Lung microvascular endothelial cell (primary cell): ENCODE measurements around the gene MBLAC1. TPM values are rescaled to one million over a fixed set of nuclear protein-coding genes. Genes with fewer than 3 reads are reported as not detected.

Experiments used
- DNase-seq, 2 donors: peaks; one replicate each; pipeline versions ENCODE4 v3.0.0 to v3.0.0-alpha.2; 2010; ENCODE audit warnings: low read depth in 2 of 2
- total RNA-seq: library from RNA; depleted of rRNA; stranded (reverse); fragments of >200 nt; gene quantifications from 2 replicates; pipeline ENCODE4 v1.2.1, GENCODE V29; 2014

Gene MBLAC1
- total RNA-seq, 1 donor from 2014 or later = 2.0 TPM

DNA sequence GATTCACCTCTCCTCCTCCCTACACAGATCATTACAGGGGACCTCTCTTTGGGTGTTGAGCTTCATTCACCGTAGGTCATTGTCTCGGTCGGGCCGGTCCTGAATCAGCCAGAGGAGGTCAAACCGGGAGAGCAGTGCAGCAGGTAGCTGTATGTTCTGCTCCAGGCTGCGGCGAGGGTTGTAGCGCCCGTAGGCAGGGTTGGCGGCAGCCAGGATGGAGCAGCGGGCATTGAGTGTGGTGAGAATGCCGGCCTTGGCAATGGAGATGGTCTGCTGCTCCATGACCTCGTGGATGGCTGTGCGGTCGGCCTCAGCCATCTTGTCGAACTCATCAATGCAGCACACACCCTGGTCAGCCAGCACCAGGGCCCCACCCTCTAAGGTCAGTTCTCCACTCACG is 31.1 kb upstream of the MBLAC1 start:
- no peak for DNase-seq

GRCh38 chr7:100098913-100099312 is 27.9 kb upstream of the MBLAC1 start:
- no peak for DNase-seq

DNA sequence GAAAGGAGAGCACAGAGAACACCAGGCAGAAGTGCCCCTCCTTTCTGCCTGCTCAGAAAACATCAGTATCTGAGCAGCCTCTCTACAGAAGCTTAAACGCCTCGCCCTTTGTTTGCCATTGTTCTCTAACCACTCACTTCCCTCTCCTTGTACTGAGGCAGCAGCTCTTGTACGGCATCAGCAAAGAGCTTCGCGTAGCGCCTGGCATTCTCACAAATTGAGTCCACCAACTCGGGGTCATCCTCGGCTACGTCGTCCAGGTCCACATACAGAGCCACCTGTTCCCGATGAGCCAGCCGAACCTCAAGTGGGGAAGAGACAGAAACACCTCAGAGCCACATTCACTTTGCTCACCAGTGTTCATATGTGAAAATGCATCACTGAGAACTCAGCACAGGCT is 27.3 kb upstream of the MBLAC1 start:
- DNase-seq = peak in 1 of 2 donors; percentile 46

DNA sequence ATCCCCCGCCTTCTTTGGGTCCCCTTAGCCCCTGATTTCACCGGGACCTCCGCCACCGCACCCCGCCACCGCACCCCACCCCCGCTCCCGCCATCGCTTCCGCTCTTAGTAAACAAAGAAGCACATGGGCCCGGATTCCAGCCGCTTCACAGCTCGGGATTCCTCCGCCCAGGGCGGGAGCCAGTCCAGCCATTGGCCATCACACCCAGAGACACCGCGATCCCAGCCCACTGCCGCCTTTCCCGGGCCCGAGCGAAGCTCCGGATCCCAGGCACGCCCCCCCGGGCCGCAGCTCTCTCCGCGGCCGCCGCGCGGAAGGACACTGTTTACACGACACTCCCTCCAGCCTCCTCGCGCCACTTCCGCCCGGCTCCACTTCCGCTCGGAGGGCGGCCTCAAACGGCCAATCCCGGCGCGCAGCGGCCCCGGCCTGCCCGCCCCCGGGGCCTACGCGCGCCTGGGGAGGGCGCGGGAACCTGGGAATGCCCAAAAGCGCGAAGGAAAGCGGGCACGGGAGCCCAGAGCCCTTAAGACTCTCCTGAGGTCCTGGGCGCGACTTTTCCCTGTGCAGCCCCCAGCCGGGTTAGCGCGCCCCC is 26.2 kb upstream of the MBLAC1 start:
- DNase-seq = peak; percentile 99

GRCh38 chr7:100101016-100101862 is 25.5 kb upstream of the MBLAC1 start, which contains the start of the genes AP4M1 and MCM7:
TSS of gene AP4M1 (plus strand) at chr7:100101643. CDS start at chr7:100101715, 72 bp downstream.
TSS of gene MCM7 (minus strand) at chr7:100101397. CDS start at chr7:100101294, 103 bp downstream.
- peak; percentile 99 for DNase-seq

GRCh38 chr7:100102950-100103840 is 23.6 kb upstream of the MBLAC1 start:
- peak in 1 of 2 donors; percentile 96 for DNase-seq

DNA sequence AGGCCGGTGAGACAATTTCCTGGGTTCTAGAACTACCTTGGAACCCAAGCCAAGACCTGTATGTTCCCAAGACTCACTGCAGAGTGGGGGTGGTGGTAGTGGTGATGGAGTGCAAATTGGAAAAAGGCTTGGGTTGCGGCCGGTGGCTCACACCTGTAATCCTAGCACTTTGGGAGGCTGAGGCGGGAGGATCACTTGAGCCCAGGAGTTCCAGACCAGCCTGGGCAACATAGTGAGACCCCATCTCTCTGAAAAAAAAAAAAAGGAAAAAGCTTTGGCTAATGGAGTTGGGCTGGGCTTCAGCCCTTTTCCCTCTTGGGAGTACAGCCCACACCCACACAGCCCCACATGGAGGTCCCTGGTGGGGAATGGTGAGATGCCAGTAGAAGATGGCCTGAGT is 21.2 kb upstream of the MBLAC1 start:
- no peak for DNase-seq

DNA sequence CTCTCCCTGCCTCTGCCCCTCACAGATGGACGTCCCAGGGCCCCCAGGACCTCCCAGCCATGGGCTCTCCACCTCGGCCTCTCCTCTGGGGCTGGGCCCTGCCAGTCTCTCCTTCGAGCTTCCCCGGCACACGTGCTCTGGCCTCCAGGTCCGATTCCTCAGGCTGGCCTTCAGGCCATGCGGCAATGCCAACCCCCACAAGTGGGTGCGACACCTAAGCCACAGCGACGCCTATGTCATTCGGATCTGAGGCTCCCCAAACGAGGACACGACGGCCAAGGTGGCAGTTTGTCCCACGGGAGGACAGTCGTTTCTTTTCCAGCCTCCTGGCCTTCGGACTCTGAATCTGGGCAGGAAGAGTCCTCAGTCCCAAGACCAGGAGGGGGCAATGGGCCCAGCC is 20.1 kb upstream of the MBLAC1 start:
- DNase-seq = no peak

DNA sequence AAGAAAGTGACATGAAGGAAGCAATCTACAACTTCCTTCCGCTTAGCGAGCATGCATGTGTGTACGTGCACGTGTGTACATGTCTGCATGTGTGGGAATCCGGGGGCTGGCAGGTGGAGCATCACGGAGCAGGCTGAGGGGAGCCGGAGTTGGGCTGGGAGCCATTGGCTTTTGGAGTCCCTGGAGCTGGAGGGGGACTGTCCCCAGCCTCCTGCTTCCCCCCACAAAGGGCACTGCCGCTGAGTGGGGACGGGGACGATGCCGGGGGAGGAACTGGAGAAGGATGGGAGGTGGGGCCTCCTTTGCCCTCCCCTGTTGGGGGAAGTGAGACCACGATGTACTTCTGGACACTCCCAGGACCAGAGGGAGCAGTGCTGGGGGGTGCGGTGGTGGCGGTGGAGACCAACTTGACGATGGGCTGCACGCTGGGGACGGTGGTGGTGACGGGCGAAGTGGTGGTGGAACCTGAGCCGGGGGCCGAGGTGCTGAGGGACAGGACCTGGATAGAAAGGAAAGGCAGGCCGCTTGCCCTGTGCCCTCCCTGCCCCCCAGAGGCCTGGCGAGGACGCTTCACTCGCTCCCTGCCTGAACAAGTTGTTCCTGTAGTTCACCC is 19.5 kb upstream of the MBLAC1 start:
- no peak for DNase-seq

DNA sequence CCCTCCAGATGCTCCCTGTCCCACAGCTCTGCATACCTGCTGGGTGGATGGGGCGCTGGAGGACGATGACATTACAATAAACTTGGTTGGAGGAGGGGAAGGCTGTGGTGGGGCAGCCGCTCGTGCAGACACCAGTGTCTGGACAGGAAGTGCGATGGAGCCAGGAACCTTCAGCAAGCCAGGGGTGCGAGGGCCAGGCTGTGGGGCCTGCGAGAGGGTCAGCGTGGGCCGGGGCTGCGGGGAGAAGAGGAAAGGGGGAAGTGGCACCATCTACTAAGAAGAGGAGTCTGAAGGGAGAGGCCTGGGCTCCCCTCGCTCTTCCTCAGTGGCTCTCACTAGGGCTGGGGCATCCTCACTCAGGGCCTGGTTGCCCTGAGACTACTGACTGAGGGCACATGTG is 18.9 kb upstream of the MBLAC1 start:
- no peak for DNase-seq

DNA sequence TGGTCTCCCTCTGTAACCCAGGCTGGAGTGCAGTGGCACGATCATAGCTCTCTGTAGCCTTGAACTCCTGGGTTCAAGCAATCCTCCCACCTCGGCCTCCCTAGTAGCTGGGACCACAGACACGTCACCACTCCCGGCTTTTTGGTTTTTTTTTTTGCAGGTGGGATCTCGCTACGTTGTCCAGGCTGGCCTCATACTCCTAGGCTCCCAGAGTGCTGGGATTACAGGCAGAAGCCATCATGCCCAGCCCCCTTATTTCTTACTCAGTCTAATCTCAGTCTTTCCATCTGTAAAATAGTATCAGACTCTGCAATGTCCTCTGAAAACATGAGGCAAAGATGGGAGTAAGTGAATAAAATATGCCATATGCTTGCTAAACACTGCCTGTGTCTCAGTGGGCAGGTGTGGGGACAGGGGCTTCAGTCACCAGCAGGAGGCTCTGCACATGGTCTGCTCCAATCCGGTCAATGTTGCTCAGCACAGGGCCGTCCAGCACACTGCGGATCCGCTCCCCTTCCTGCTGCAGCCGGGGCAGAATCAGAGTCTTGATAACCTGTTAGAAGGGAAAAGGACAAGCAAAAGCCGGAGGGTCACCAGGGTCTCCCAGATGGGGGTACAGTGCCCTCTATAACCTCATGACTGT is 17.1 kb upstream of the MBLAC1 start:
- no peak for DNase-seq

DNA sequence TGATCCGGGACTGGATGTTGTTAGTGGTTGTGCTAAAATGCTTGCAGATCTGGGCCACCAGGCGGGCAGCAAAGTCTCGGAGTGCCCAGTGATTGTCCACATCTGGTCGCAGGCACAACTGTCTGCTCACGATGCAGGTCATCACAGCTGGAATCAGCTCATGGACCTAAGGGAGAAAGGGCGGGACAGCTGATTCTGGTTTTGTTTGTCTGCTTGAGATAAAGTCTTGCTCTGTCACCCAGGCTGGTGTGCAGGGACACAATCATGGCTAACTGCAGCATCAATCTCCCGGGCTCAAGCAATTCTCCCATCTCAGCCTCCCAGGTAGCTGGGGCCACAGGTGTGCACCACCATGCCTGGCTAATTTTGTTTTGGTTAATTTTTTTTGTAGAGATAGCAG is 15.6 kb upstream of the MBLAC1 start:
- no peak for DNase-seq

DNA sequence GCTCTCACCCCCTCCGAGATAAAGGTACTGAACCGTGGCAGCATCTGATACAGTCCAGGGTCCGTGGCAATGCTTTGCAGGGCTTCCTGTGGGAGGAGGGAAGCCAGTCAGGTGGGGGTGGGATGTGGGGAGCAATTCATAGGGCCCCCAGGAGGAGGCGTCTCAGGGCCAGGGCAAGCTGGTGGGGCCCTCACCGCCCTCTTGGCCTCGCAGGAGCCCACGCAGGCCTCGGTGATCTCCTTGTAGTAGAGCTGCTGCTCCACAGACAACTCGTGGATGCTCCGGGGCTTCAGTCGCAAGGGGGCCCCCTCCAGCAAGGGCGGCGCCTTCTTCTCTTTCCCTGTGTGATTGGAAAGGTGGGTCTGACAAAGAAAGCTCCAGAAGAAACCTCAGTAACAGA is 14.9 kb upstream of the MBLAC1 start:
- no peak for DNase-seq

DNA sequence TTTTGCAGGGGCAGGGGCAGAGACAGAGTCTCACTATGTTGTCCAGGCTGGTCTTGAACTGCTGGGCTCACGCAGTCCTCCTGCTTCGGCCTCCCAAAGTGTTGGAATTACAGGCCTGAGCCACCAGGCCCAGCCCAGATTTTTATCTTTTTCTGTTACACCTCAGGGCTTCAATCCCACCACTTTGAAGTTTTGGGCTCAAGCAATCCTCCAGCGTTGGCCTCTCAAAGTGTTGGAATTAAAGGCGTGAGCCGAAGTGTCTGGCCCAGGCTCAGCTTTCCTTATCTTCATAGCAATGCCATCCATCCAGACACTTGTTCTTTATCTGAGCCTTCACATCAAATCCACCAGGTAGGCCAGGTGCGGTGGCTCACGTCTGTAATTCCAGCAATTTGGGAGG is 11.7 kb upstream of the MBLAC1 start:
- DNase-seq = no peak

- no peak for DNase-seq
Measured at GRCh38 chr7:100118388-100119071, 8.2 kb upstream of the MBLAC1 start.

DNA sequence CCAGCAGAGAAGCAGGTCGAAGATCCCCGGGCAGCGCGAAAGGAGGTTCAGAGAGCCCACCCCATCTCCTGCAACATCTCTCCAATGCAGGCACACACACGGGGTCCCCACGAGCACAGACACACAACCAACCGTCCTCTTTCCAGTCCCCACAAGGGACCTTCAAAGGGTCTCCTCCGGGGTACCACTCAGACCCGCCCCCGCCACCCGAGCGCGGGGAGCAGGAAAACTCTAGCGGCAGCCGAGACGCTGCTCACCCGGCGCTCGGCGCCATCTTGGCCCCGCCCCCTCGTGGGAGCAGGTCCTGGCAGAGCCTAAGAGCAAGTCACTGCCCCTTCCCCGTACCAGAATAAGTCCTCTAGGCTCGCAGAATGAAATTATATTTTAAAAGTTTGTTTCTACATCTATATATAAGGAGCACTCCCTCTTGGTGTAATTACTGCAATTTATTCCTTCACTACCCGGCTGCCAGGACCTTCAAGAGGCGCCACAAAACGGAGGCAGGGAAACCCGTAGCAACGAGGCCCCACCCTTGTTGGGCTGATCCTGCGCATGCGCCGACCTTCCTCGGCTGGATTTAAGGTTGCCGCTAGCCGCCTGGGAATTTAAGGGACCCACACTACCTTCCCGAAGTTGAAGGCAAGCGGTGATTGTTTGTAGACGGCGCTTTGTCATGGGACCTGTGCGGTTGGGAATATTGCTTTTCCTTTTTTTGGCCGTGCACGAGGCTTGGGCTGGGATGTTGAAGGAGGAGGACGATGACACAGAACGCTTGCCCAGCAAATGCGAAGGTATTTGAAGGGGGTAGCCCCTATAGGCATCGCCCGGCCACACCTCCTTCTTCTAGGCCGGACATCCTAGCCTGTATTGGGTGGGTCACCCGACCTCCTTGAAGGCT is 7.4 kb upstream of the MBLAC1 start, which contains the start of the genes CNPY4 and TAF6:
TSS of gene CNPY4 (plus strand) at position 563 of the 898 bp plus-strand sequence. CDS start at position 674, 111 bp downstream.
TSS of gene TAF6 (minus strand) at position 287 of the 898 bp plus-strand sequence. CDS start 5,149 bp downstream, outside the sequence.
- DNase-seq = peak; percentile 97

DNA sequence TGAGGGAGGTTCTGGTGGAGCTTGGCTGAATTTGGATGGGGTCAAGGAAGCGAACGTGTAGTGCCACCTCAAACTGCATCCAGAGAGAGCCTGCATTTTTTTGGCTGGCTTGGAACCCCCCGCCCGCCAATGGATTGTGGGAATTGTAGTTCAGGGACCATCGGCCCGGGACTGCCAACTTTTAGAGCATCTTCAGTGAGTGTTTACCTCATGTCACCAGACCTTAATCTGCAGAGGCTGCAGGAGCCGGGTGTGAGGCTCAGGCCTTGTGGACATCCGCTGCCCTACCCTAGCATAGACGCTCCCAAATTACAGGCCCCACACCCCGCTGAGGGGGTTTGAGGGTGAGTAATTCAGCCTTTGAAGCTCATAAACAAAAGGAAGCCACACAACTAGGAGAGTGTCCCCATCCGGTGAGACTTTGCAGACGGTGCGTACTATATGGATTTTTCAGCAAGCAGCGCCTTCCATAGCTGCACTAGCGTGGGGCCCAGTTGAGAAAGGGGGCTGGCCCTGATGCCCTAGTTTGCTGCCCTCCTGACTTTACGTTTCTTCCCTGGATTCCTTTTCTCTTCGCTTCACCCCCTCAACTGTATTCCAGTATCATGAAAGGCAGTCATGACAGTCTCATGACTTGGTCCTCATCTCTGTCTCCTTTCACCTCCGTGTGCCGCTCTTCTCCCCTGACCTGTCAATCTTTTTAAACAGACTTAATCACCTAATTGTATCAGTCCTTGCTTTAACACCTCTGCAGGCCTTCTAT is 6.6 kb upstream of the MBLAC1 start:
- peak; percentile 48 to 64 for DNase-seq

GRCh38 chr7:100120733-100121036 is 6.1 kb upstream of the MBLAC1 start:
- no peak for DNase-seq
